HS-5 (cell line): ENCODE results near the gene KIF9.
"Not testable (repeated sequence)": the region's sequence is repeated elsewhere in the genome, so short reads cannot be mapped to it uniquely, and the experiment has no call there.

Source experiments
- DNase-seq: peaks from one replicate; pipeline ENCODE4 v3.0.0-alpha.2; 2012; ENCODE audit warnings: low read depth

Gene KIF9

DNA sequence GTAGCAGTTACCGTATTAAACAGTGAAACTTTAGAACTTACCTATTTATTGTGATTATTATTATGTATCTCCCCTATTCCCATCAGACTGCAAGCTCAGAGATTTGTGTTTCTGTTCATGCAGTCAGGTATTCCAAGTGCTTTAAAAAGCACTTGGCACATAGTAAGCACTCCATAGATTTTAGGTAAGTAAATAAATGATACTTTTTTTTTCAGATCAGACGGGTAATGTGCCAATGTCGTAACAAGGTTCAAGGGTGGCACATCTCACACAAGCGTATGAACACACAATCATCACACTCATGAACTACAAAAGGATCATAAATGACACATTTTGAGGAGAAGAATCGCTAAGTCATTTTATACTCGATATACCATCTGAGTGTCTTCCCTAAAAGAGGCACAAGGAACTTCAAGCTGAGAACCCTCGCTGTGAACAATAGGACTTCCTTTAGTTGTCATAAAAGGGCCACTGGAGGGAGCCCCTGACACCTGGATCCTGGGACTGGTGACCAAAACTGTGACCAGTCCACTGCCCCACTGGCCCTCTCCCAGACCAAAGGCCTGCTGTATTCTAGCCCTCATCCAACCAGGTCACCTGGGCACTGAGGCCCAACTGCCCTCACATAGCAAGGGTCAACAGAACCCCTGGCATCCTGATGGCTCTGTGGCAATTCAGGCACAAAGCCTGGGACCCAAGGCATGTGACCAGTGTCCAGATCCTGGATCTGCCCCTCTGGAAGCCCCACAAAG lies 32.1 kb downstream of the KIF9 start:
- DNase-seq = peak; percentile 3

DNA sequence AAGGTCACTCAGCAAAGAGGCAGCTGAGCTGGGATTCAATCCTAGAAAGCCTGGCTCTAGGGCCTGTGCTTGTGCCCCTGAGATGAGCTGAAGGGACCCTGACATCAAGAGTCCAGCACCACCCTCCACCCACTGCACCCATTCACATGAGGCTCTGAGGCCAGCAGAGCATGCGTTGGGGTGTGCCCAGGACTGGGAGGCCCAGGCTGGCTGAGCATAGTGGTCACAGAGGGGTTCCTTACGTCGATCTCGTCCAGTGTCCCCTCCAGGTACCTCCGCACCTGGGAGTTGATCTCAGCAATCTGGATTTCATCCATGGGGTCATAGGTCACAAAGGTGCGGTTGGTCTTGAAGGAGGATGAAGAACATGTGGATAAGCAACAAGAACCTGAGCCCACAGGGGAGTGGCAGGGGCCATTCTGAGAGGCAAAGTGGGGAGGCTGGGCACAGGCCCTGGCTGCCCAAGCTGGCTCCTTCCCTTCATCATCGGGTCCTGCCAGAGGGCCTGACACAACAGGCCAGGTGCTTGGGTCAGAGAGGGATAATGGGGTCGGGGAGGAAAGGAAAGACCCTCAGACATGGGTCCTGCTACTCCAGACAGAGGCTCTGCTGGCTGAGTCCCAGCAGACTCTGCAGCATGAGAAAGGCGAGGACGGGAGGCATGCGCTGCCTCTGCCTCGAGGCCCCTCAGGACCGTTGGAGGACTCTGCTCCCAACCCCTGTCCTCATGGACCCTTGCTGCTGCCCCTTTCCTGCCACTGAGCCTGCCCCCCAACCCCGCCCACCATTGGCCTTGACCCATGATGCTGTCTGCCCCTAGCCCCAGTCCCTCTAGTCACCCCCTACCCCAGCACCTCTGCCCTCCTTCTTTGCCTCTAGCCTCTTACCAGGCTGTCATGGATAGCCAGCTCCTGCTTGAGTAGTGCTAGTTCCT lies 35.2 kb downstream of the KIF9 start:
- DNase-seq = no peak

GRCh38 chr3:47245271-47245670 lies 37.3 kb downstream of the KIF9 start:
- no peak for DNase-seq

- DNase-seq = no peak
Measured at GRCh38 chr3:47244531-47245100, 38.0 kb downstream of the KIF9 start.

DNA sequence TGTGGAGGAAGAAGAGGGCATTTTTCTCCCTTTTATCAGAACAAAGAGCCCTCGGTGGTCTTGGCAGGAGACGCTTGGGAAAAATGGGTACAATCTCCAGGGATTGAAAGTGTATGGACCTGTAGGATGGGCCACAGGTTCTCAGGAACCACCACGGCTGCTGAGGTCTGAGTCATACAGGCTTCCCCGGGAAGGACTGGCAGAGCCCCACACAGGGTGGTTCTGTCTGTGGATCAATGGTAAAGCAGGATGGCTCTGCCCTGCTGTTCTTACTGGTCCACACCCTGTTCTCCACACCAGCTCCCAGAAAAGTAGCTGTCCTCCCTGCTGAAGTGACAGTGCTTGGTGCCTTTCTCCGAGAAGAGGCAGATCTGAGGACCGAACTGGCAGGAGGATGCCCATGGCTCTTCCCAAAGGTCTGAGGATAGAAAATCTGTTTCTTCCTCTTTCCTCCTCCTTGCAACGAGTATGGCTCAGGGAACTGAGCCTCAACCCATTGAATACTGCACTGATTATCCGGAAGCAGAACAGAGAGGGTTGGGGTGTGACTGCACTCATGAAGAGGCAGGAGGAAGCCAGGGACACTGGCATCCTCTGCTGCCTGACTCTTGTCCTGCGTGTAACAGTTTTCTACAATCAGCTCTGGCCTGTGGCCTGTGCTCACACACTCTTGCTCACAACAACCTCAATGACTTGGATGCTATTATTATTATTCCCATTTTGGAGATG lies 39.0 kb downstream of the KIF9 start:
- no peak for DNase-seq

DNA sequence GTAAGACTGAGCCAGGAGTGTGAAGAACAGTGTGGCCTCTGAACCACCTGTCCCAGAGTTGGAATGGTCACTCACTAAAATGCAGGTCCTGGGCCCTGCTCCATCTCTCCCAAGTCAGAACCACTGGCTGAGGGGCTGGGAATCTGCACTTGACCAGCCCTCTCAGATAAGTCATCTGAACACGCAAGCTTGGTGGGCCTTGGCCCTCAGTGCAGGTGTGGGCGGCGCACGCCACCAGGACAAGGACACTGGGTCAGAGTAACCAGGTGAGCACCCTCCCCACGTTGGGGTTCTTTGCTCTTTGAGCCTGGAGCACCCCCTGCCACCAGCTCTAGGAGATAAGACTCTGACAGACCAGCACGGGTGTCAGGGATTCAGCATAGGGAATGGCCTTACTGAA lies 42.7 kb downstream of the KIF9 start:
- no peak for DNase-seq

DNA sequence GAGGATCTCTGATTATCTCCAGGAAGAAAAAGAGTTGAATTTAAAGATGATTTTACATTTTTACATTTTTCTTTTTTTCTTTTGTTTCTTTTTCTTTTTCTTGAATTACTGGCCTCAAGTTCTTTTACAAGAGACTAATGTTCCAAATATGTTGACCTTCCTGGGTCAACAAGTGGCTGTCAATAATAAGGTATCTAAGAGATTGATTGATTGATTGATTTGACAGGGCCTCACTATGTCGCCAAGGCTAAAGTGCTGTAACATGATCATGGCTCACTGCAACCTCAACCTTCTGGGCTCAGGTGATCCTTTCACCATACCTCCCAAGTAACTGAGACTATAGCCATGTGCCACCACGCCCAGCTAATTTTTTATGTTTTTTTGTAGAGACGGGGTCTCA lies 44.6 kb downstream of the KIF9 start:
- DNase-seq = no peak

DNA sequence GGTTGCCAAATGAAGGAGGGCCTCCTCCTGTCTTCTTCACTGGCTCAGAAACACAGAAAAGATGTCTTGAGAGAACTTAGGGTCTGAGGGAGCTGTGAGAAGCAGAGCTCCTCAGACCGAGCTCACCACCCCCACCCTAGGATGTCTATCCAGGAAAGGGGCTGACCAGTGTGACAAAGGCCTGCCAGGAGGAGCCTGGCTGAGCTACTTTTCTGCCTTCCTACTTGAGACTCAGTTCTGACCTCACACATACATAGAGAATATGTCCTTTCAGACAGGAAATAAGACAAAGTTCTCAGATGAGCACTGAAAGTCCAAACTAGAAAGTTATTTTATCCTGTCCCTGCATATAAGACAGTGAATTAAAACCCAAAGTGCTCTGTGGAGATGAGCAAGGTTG lies 54.5 kb downstream of the KIF9 start:
- DNase-seq = no peak

GRCh38 chr3:47227678-47228077 lies 54.9 kb downstream of the KIF9 start:
- DNase-seq = no peak

GRCh38 chr3:47225310-47225906 lies 57.2 kb downstream of the KIF9 start:
- DNase-seq = no peak

GRCh38 chr3:47223755-47224154 lies 58.8 kb downstream of the KIF9 start:
- no peak for DNase-seq

DNA sequence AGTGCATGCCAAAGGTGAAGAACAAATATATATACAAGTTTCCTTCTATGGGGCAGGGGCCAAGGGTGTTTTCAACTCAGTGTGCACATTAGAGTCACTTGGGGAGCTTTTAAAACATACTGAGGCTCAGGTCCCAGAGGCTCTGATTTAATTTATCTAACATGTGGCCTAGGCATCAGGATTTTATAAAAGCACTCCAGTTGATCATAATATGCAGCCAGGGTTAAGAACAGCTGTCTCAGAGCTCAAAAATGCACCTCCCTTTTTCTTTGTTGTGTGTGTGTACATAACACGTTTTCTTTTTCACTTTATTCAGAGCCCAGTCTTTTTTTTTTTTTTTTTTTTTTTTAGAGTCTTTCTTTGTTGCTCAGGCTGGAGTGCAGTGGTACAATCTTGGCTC lies 60.8 kb downstream of the KIF9 start:
- DNase-seq = no peak

GRCh38 chr3:47210863-47211405 lies 71.7 kb downstream of the KIF9 start:
- DNase-seq = no peak

DNA sequence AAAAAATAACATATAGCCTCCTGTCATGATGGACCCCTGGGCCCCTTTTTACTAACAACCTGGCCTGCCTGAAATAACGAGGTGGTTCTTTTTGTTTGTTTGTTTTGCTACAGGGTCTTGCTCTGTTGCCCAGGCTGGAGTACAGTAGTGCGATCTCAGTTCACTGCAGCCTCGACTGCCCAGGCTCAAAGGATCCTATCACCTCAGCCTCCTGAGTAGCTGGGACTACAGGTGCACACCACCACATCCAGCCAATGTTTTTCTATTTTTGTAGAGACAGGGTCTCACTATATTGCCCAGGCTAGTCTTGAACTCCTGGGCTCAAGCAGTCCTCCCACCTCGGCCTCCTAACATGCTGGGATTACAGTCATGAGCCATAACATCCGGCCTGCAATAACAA lies 76.6 kb downstream of the KIF9 start:
- DNase-seq = not testable (repeated sequence)

DNA sequence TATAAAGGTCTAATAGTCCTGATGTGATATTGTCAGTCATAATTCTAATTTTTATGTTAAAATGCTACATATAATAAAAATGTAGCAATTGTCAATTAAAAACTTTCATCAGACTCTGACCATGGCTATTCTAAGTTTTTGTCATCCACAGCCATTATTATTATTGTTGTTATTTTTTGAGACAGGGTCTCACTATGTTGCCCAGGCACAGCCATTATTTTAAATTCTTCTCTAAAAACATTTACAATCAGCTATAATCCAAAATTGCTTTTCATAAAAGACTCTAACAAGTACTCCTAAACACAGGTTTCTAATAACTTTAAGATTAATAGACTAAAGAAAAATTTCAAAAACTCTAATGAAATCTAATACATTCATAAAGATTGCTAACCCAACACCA lies 77.7 kb downstream of the KIF9 start:
- DNase-seq = no peak

- no peak for DNase-seq
Measured at GRCh38 chr3:47202542-47202941, 80.1 kb downstream of the KIF9 start.

- DNase-seq = no peak
Measured at GRCh38 chr3:47197287-47197686, 85.3 kb downstream of the KIF9 start.

DNA sequence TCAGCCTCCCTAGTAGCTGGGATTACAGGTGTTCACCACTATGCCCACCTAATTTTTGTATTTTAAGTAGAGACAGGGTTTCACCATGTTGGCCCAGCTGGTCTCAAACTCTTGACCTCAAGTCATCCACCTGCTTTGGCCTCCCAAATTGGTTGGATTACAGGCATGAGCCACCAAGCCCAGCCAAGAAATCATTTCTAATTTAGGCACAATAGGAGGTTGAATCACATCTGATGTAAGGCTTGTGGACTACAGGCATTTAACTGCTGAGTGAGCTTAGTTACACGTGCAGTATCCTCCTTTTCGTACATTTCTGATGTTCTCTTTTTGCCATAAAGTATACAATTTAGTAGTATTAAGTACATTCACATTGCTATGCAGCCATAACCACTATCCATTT lies 87.6 kb downstream of the KIF9 start:
- no peak for DNase-seq

GRCh38 chr3:47193871-47194859 lies 88.4 kb downstream of the KIF9 start:
- no peak for DNase-seq

- DNase-seq = no peak
Measured at GRCh38 chr3:47186285-47186684, 96.3 kb downstream of the KIF9 start.
